H1 (cell line): ENCODE data around the gene CXCL1. TPM values are rescaled to one million over a fixed set of nuclear protein-coding genes. Genes with fewer than 3 reads are reported as not detected.

Experiments
- CTBP2 ChIP-seq: IDR thresholded peaks from 2 replicates; pipeline ENCODE4 v1.7.0; 2011; ENCODE audit warnings: borderline replicate concordance, mild to moderate bottlenecking, moderate library complexity, mixed read lengths, low read length; ENCODE audit not compliant: insufficient read depth, insufficient read length
- KDM4A ChIP-seq: IDR thresholded peaks from one replicate; pipeline ENCODE4 v1.7.1; 2012; ENCODE audit warnings: low read depth, mild to moderate bottlenecking, moderate library complexity, low read length, inconsistent platforms; ENCODE audit not compliant: severe bottlenecking
- RAD21 ChIP-seq, 2 experiments: IDR thresholded peaks in 1 of 2; conservative IDR thresholded peaks in 1 of 2; 2 replicates each; pipeline ENCODE4 v1.6.1; 2011; ENCODE audit warnings: low read depth in 2 of 2, low read length in 2 of 2, improper control_type of control experiment in 1 of 2, inconsistent platforms in 1 of 2, mild to moderate bottlenecking in 1 of 2, moderate library complexity in 1 of 2
- RFX5 ChIP-seq: IDR thresholded peaks from 2 replicates; pipeline ENCODE4 v1.6.1; 2011; ENCODE audit warnings: low read depth, low read length, improper control_type of control experiment, borderline replicate concordance
- polyA plus RNA-seq, 7 experiments: library from polyadenylated mRNA; depleted of rRNA in 3 of 7; stranded (reverse) in 5 of 7; unstranded in 2 of 7; fragments of >200 nt in 5 of 7; fragments of 200-250 nt in 2 of 7; gene quantifications; 1 replicate in 5 of 7; 2 replicates in 1 of 7; 4 replicates in 1 of 7; pipeline versions ENCODE4 v1.2.1 to v1.2.3, GENCODE V29; 2011 to 2013; ENCODE audit warnings: missing spikeins in 2 of 7, mixed read lengths in 2 of 7
- total RNA-seq: library from RNA; stranded (reverse); fragmentation: NEBNext Ultra II Directional; extraction: Animal tissue kit (Norgen Biotek cat#: 25700); gene quantifications from 2 replicates; pipeline ENCODE4 v1.2.1, GENCODE V29; 2021

CXCL1 gene
- total and polyA plus RNA-seq, 2 of the 8 experiments (the other 6 are each of a cell fraction or from before 2014, with no cell fraction given), result 0.77 to 0.80 TPM

DNA sequence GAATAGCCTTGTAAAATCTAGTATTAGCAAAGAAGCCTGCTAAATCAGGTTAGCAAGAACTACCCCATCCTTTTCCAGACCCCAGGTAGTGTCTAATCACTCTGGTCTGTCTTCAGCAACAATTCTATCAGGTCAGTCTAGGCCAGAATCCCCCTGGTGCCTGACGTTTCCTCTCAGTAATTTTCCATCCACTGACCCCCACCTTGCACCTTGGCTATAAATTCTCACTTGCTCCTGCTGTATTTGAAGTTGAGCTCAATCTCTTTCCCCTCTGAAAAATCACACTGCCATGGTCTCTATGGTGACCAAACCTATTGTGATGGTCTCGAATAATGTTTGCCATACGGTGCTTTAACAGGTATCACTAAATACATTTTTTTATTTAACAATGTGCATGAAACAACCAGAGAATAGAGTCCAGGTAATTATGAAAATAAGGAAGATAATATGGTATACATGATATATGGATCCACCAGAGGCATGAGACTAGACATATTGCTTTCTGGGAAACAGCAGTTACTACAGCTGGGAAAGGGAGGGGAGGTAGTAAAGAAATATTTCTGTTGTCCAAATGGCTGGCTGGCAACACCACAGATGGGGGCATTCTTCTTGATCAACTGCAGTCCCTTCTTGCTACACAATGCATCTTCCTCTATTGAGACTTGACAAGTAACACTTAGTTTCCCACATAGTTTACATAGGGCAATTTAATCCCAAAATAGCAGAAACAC is 33.8 kb downstream of the CXCL1 start (continued):
- no peak for TF ChIP-seq RAD21 (IDR thresholded peaks at IDR 0.05 in 1 of 2, conservative IDR thresholded peaks at IDR 0.05 in 1 of 2; ENCODE audit: low read depth in 2 of 2, low read length in 2 of 2)
- TF ChIP-seq KDM4A, result no peak
- no peak for TF ChIP-seq RFX5
- no peak for TF ChIP-seq CTBP2
- TF ChIP-seq, all 59 proteins: peak for 0
